Panc1 (cell line): Measurements from ENCODE around the gene MAD1L1.

Experiments
- SIN3A ChIP-seq: IDR thresholded peaks from 2 replicates; pipeline ENCODE4 v1.6.1; 2012; ENCODE audit warnings: low read depth, mild to moderate bottlenecking, low read length, moderate library complexity, borderline replicate concordance; ENCODE audit not compliant: insufficient read depth
- TF ChIP-seq, protein P1 (sequence below): fragments of 450-650 bp; IDR thresholded peaks from 2 replicates; pipeline ENCODE4 v1.5.1; 2017; ENCODE audit warnings: mild to moderate bottlenecking

GRCh38 chr7:2108501-2109250, 124.1 kb downstream of the MAD1L1 start:
- TF ChIP-seq, protein P1, sequence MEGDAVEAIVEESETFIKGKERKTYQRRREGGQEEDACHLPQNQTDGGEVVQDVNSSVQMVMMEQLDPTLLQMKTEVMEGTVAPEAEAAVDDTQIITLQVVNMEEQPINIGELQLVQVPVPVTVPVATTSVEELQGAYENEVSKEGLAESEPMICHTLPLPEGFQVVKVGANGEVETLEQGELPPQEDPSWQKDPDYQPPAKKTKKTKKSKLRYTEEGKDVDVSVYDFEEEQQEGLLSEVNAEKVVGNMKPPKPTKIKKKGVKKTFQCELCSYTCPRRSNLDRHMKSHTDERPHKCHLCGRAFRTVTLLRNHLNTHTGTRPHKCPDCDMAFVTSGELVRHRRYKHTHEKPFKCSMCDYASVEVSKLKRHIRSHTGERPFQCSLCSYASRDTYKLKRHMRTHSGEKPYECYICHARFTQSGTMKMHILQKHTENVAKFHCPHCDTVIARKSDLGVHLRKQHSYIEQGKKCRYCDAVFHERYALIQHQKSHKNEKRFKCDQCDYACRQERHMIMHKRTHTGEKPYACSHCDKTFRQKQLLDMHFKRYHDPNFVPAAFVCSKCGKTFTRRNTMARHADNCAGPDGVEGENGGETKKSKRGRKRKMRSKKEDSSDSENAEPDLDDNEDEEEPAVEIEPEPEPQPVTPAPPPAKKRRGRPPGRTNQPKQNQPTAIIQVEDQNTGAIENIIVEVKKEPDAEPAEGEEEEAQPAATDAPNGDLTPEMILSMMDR: no peak
- TF ChIP-seq SIN3A: no peak
